DOHH2 (cell line): ENCODE results near the gene NAV2.

Experiments
- H3F3A ChIP-seq: fragments of 200-600 bp; sonication (generic), shearing (Covaris generic); 2 replicates; pipeline ENCODE4 v1.6.0; 2016; ENCODE audit warnings: antibody characterized with exemption, mild to moderate bottlenecking; ENCODE audit not compliant: control insufficient read depth, insufficient read depth
- H3K27ac ChIP-seq: fragments of 200-600 bp; sonication (generic); 2 replicates; pipeline ENCODE4 v1.5.1; 2014; ENCODE audit warnings: low read depth, mild to moderate bottlenecking, low read length, moderate library complexity
- H3K27me3 ChIP-seq: fragments of 200-600 bp; sonication (generic); 2 replicates; pipeline ENCODE4 v1.6.1; 2014; ENCODE audit warnings: mild to moderate bottlenecking, low read length, mixed read lengths; ENCODE audit not compliant: control insufficient read depth
- H3K36me3 ChIP-seq: fragments of 200-600 bp; sonication (generic); 2 replicates; pipeline ENCODE4 v1.6.1; 2014; ENCODE audit warnings: mild to moderate bottlenecking, low read length, moderate library complexity, mixed read lengths; ENCODE audit not compliant: control insufficient read depth
- H3K4me1 ChIP-seq: fragments of 200-600 bp; sonication (generic); 2 replicates; pipeline ENCODE4 v1.6.1; 2014; ENCODE audit warnings: mild to moderate bottlenecking, low read length, mixed read lengths; ENCODE audit not compliant: control insufficient read depth
- H3K4me2 ChIP-seq: fragments of 200-600 bp; sonication (generic); 2 replicates; pipeline ENCODE4 v1.6.0; 2014; ENCODE audit warnings: mild to moderate bottlenecking, low read length, moderate library complexity
- H3K4me3 ChIP-seq: fragments of 200-600 bp; sonication (generic); 2 replicates; pipeline ENCODE4 v1.5.1; 2014; ENCODE audit warnings: mild to moderate bottlenecking, low read length, mixed read lengths
- H3K79me2 ChIP-seq: fragments of 200-600 bp; sonication (generic); 2 replicates; pipeline ENCODE4 v1.6.1; 2014; ENCODE audit warnings: mild to moderate bottlenecking, low read length, mixed read lengths; ENCODE audit not compliant: control insufficient read depth
- H3K9me2 ChIP-seq: fragments of 200-600 bp; sonication (generic); replicated peaks from 2 replicates; pipeline ENCODE4 v1.6.1; 2014; ENCODE audit warnings: mild to moderate bottlenecking, low read length, mixed read lengths; ENCODE audit not compliant: control insufficient read depth
- H3K9me3 ChIP-seq: fragments of 200-600 bp; sonication (generic); 2 replicates; pipeline ENCODE4 v1.6.1; 2014; ENCODE audit warnings: antibody characterized with exemption, low read length, mixed read lengths; ENCODE audit not compliant: control insufficient read depth, insufficient read depth
- H4K20me1 ChIP-seq: fragments of 200-600 bp; sonication (generic); 2 replicates; pipeline ENCODE4 v1.6.0; 2014; ENCODE audit warnings: low read depth, mild to moderate bottlenecking, antibody characterized with exemption, low read length, moderate library complexity; ENCODE audit not compliant: control insufficient read depth, insufficient read depth
- CTCF ChIP-seq: fragments of 200-600 bp; sonication (generic); IDR thresholded peaks from one replicate; pipeline ENCODE4 v1.5.1; 2014; ENCODE audit warnings: antibody characterized with exemption, mild to moderate bottlenecking, low read depth, low read length; ENCODE audit not compliant: poor library complexity, severe bottlenecking
- EZH2phosphoT487 ChIP-seq: fragments of 200-600 bp; sonication (generic); IDR thresholded peaks from 2 replicates; pipeline ENCODE4 v1.6.1; 2017; ENCODE audit warnings: borderline replicate concordance, mild to moderate bottlenecking, antibody characterized with exemption, low read length, moderate library complexity, mixed read lengths

NAV2 gene

GRCh38 chr11:20035701-20036601 lies 323.3 kb downstream of the NAV2 start:
- no peaks in the 10 kb centered on the region for H3K36me3 ChIP-seq
- no peak overlapping the region for H3K4me3 ChIP-seq
- TF ChIP-seq EZH2phosphoT487 (no peak), CTCF (no peak)
- no peaks in the 10 kb centered on the region for H4K20me1 ChIP-seq
- no peaks in the 10 kb centered on the region for H3K27me3 ChIP-seq
- no peaks in the 10 kb centered on the region for H3F3A ChIP-seq
- H3K9me3 ChIP-seq = no peaks in the 10 kb centered on the region
- no peaks in the 10 kb centered on the region for H3K4me1 ChIP-seq
- no peaks in the 10 kb centered on the region for H3K9me2 ChIP-seq
- H3K4me2 ChIP-seq = no peak overlapping the region
- H3K79me2 ChIP-seq = no peaks in the 10 kb centered on the region
- H3K27ac ChIP-seq = no peak overlapping the region

- Histone ChIP-seq H3K27me3 (no peaks in the 10 kb centered on the region), H3K36me3 (no peaks in the 10 kb centered on the region), H3K4me3 (no peak overlapping the region), H3K27ac (no peak overlapping the region), H3K4me1 (no peaks in the 10 kb centered on the region), H3K79me2 (no peaks in the 10 kb centered on the region), H3K9me3 (no peaks in the 10 kb centered on the region), H3K9me2 (no peaks in the 10 kb centered on the region), H3F3A (no peaks in the 10 kb centered on the region), H4K20me1 (no peaks in the 10 kb centered on the region), H3K4me2 (no peak overlapping the region)
- TF ChIP-seq CTCF (no peak), EZH2phosphoT487 (no peak)
Measured at GRCh38 chr11:20036626-20037335, 324.1 kb downstream of the NAV2 start.

- Histone ChIP-seq H3K4me3 (no peak overlapping the region), H3K79me2 (no peaks in the 10 kb centered on the region), H3K9me3 (no peaks in the 10 kb centered on the region), H4K20me1 (no peaks in the 10 kb centered on the region), H3K4me2 (no peak overlapping the region), H3K27ac (no peak overlapping the region), H3K27me3 (no peaks in the 10 kb centered on the region), H3K36me3 (no peaks in the 10 kb centered on the region), H3K9me2 (no peaks in the 10 kb centered on the region), H3K4me1 (no peaks in the 10 kb centered on the region), H3F3A (no peaks in the 10 kb centered on the region)
- TF ChIP-seq EZH2phosphoT487 (no peak), CTCF (no peak)
Measured at GRCh38 chr11:20037396-20038153, 324.9 kb downstream of the NAV2 start.
